Right lung (tissue), 5 donors: ENCODE measurements around the gene MEGF6. TPM values are rescaled to one million over a fixed set of nuclear protein-coding genes. Genes with fewer than 3 reads are reported as not detected.
"Not testable (repeated sequence)": the region's sequence is repeated elsewhere in the genome, so short reads cannot be mapped to it uniquely, and the experiment has no call there.

ENCODE experiments used
- DNase-seq, 2 donors: peaks; one replicate each; pipeline ENCODE4 v3.0.0-alpha.2; 2013
- polyA plus RNA-seq, 5 donors: library from polyadenylated mRNA; unstranded; fragments of 120-200 nt; gene quantifications; one replicate each; pipeline versions ENCODE4 v1.2.1 to v1.2.3, GENCODE V29; 2013; ENCODE audit warnings: inconsistent platforms in 1 of 5, low replicate concordance in 1 of 5; ENCODE audit not compliant: insufficient read length in 5 of 5, insufficient read depth in 1 of 5

Gene MEGF6
- polyA plus RNA-seq, 5 donors, result 36.1 to 64.5 (median 50.8) TPM

DNA sequence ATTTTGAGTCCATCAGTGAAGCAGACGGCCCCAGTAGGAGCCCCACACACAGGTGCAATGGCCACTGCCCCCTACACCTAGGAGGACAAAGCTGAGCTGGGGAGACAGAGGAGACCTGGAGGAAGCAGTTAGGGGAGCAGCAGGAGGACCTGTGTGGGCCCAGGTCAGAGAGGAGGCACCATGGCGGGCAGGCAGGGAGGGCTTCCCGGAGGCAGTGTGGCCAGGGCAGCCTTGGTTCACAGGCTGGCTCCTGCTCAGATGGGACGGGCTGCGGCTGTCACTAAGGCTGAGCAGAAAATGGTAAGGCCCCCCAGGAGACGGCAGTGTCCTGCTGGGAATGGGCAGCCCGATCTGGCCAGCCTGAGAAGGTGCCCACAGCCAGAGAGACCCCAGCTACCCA lies 15.4 kb downstream of the MEGF6 start:
- DNase-seq, result no peak

DNA sequence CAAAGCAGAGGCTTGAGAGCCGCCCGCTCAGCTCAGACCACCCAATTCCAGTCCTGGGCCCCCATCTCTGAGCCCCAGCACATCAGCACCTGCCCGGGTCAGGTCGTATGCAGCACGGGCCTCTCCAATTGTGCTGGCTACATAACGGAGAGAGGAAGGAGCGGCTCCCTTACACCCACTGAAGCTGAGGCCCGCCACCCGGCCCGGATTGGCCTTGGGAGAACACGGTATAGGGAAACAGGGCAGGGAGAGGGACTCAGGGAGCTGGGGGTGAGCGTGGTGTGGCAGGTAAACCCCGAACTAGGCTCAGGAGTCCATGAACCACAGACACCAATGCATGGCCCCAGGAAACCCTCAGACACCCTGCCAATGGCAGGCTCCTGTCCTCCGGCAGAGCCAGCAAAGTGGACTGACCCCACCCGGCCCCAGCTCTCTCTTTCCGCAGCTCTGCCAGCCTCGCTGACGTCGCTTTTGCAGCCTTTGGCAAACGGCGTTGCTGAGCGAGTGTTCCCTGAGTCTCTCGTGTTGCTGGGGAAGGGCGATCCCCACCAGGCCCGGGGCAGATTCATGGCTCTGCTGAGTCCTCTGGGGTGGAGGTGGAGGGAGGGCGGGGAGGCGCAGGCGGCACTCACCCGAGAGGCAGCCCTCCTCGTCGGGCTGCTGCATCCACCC lies 16.5 kb downstream of the MEGF6 start:
- DNase-seq, result no peak

DNA sequence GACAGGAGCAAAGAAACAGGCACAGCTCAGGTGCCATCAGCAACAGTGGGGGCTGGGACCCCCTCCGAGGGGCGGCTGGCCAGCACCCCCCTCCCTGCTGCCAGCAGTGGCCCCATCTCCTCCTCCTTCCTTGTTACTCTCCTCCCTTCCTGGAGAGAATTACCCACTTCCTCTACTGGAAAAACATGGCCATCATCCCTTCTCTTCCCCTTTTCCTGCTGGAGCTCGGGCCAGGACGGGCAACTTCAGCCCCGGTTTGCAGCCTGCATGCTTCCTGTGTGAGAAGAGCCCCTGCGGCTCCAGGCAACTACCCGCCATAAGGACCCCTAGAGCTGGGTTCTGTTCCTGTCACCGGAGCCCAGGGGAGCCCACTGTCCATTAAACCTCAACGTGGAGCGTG lies 17.6 kb downstream of the MEGF6 start:
- no peak for DNase-seq

DNA sequence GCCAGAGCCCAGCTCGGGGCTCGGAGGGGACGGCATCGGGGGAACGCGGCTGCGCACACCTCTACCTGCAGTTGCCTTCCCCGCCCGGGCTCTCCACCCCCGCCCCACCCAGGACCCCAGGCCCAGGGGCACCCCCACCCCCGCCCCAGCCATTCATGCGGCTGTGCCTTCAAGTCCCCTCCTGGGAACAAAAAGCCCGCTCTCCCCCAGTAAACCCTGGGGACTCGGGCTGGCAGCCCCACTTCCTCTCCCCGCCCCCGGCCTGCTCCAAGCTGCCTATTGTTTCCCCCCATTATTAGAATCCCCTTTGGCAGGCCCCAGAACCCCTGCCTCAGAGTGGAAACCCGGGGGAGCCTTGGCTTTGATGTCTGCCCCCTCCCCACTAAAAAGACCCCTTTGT lies 18.0 kb downstream of the MEGF6 start:
- DNase-seq, result no peak

DNA sequence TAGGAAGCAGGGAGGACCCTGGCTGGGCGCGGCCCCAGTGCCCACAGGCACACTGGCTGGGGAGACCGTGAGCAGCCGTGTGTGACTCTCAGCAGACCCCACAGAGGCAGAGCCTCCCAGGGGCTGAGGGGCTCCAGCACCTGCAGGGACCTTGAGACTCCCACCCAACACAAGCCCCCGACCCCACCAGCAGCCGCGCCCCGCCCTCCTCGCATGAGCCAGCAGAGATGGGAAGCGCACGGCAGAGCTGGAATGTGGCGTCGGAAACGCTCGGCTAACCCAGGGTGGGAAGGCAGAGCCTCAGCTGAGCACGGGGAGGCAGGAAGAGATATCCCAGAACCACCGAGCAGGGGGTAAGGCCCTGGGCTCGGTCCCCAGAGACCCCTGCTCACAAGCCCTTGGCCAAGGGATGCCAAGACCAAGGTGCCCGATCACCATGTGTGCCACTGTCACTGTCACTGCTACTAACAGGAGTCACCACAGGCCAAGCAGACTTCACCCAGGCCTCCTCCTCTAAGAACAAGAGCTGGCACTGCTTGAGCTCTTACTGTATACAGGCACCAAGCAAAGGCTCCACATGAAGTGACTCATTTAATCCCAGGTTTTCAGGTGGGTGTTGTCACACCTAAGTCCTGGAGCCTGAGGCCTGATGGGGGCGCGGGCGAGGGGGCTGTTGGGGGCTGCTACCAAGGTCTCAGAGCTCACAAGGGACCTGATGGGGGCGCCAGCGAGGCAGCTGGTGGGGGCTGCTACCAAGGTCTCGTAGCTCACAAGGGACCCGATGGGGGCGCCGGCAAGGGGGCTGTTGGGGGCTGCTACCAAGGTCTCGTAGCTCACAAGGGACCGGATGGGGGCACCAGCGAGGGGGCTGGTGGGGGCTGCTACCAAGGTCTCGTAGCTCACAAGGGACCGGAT lies 20.1 kb downstream of the MEGF6 start:
- DNase-seq, result no peak

DNA sequence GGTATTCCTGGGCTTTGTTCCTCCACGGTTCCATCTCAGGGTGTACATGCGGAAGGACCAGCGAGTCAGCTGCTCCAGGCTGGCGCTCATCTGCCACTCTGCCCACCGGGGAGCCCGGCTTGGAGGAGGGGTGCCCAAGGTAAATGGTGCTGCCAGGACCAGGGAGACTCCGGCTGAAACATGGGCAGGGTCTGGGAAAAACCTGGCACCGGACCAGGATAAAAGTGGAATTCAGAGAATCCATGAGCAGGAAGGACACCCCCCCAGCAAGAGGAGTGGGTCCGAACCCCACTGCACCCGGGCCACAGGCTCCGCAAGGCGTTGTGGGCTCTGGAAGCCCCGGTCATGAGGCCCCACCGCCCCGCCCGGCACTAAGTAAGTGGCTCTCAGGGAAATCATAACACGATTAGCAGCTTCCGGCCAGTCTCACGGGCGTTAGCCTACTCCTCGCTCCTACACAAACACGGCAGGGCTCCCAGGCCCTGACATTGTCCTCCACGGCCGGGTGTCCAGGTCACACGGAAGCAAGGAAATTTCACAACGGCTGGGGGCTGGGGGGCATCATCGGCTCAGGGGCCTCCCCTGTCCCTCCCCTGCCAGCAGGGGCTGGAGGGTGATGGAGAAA lies 21.1 kb downstream of the MEGF6 start:
- DNase-seq, result peak; percentile 50 to 69

DNA sequence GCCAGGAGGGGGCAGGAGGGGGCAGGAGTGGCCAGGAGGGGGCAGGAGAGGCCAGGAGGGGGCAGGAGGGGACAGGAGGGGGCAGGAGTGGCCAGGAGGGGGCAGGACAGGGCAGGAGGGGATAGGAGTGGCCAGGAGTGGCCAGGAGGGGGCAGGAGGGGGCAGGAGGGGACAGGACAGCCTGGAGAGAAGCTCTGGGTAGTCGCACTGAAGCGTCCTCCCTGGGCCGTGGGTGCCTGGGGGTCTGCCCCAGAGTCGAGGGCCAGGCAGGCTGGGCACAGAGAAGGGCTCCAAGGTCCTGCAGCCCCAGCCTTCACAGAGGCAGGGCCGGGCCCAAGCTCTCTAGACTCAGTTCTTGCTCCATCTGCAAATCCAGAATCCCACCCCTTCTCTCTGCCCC lies 22.9 kb downstream of the MEGF6 start:
- DNase-seq, result no peak

DNA sequence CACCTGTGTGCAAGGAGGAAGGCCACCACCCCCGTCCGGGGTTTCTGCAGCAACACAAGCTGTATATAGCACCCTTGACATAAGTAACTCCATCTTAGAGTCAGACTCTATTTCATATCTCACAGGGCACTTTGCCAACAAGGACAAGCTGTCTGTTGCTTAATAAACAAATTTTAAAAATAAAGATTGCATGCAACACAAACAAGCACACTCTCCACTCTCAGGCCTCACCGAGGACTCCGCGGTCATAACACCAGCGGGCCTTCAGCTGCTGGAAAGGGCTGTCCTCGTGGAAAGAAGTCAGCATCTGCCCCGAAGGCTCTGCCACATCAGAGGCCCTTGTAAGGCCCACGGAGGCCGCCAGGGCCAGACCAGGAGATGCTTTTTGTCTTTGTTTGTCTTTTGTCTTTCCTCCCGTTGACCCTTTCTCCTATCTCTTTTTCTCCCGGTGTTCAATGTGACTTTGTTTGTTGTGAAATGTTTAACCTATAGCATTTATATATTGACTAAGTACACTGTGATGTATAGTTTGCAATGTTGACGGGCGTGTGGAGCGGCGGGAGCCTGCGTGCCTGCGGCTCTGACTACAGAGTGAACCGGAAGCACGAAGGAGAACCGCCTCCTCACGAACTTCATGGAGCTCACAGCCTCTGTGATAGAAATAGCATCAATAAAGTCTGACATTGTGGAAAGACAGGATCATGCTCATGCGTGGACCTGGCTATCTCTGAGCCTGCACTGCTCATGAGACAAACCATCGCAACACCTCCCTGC lies 24.1 kb downstream of the MEGF6 start:
- no peak for DNase-seq

DNA sequence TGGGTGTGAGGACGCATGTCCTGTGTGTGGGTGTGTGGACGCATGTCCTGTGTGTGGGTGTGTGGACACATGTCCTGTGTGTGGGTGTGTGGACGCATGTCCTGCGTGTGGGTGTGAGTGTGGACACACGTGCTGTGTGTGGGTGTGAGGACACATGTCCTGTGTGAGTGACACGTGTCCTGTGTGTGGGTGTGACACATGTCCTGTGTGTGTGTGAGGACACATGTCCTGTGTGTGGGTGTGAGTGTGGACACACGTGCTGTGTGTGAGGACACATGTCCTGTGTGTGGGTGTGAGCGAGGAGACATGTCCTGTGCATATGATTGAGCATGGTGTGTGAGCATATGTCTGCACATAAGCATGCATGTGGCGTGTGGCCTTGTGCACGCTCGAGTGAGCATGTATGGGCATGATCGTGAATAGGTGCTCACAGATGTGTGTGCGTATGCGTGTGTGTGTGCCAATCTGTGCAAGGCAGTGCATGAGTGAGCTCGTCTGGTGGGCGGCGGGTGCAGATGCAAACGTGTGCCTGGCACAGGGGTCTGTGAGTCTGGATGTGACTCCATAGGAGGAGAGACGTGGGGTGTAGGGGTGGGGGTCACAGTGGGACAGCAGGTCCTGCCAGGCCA lies 25.3 kb downstream of the MEGF6 start:
- no peak for DNase-seq

DNA sequence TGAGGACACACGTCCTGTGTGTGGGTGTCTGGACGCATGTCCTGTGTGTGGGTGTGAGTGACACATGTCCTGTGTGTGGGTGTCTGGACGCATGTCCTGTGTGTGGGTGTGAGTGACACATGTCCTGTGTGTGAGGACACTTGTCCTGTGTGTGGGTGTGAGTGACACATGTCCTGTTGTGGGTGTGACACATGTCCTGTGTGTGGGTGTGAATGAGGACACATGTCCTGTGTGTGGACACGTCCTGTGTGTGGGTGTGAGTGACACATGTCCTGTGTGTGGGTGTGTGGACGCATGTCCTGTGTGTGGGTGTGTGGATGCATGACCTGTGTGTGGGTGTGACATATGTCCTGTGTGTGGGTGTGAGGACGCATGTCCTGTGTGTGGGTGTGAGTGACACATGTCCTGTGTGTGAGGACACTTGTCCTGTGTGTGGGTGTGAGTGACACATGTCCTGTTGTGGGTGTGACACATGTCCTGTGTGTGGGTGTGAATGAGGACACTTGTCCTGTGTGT lies 25.9 kb downstream of the MEGF6 start:
- not testable (repeated sequence) for DNase-seq

DNA sequence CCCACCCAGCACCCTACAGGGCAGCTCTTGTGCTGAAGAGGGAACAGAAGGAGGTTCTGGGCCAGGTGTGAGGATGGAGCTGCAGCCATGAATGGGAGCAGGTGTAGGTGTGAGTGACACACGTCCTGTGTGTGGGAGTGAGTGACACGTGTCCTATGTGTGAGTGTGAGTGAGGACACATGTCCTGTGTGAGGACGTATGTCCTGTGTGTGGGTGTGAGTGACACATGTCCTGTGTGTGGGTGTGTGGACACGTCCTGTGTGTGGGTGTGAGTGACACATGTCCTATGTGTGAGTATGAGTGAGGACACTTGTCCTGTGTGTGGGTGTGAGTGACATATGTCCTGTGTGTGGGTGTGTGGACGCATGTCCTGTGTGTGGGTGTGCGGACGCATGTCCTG lies 26.4 kb downstream of the MEGF6 start:
- DNase-seq, result no peak

DNA sequence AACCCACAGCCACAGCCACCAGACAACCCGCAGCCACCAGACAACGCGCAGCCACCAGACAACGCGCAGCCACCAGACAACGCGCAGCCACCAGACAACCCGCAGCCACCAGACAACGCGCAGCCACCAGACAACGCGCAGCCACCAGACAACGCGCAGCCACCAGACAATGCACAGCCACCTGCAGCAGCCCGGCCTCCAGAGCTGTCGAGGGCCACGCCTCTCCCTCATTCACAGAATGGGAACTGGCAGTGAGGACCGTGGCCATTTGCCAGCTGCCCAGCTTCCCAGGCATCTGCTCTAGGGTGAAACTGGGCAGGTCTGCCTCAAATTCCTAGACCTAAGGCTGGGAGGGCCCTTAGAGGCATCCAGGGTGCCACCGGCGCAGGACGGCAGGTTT lies 27.6 kb downstream of the MEGF6 start:
- DNase-seq, result not testable (repeated sequence)

DNA sequence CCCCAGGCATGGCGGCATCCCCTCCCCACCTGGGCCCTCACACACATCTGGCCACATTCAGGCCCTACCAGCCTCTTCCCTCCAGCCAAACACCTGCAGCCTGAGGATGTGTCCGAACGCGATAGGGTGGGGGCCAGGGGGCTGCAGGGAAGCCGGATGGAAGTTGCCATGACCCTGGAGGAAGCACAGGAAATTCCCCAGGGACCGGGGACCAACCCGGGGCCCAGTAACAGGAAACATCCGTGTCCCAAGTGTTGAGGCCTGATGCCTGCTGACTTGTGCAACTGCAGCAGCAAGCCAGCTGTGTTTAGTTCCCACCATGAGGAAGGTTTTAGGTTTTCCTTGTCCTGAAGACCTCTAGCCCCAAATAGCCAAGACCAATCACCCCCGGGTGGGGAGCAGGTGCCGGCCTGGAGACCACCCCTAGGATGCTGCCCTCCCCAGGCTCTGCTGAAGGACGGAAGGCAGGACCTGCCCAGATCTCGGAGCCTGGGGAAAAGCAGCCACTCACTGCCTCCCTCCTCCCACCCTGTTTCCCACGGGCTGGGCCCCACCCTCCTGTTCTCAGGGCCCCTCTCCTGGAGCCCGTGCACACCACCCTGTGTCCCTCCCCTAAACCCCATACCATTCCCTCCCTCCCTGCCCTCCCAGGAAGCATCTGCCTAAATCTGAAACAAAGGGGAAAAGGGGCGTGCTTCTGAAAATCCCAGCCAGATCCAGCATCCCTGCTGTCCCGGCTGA lies 29.8 kb downstream of the MEGF6 start:
- no peak for DNase-seq

DNA sequence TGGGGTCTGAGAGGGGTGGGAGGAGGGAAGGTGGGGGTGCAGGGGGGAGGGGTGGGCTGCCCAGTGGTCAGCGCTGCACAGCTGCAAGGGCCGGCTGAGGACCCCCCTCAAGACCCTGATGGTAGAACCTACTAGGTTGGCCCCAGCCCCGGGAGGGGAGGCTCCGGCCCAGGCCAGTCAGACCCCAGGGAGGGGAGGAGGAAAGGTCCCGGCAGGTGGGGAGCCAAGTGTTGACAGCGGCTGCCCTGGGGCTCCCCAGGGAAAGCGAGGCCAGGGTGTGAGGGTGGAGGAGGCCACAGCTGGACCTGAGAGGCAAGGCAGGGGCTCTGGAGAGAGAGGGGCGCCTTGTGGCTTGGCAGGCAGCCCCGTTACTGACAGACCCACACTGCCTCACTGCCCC lies 31.1 kb downstream of the MEGF6 start:
- DNase-seq, result no peak

DNA sequence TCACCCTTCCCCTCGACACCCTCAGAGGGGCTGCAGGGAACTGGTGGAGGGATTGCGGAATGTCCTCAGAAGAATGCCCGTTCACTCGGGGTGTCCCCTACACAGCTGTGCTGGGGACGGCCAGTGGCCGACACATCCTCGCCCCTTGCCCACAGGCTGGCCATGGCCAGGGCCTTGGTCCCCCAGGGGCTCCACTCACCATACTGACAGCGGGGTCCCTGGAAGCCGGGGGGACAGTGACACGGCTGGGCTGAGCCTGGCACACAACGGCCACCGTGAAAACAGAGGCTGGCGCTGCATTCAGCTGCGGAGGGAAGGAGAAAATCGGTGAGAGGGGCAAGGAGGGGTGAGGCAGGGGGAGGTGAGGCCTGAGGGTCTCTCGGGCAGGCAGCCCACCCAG lies 31.7 kb downstream of the MEGF6 start:
- no peak for DNase-seq

DNA sequence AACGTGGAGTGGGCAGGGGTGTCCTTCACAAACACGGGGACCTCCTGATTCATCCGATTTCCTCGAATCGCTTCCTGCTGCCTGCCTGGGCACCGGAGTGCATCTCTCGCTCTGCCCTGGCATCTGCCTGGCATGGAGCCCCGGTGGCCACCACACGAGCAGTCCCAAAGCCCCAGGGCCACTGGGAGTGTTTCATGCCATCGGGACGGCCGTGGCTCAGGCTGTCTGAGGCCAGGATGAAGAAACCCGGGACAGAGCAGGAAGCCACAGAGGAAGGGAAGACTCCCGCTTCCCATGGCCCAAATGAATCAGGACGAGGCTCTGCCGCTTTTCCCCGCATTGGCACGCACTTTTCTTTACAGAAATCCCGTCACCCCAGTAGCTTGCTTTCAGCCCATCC lies 32.4 kb downstream of the MEGF6 start:
- DNase-seq, result no peak

DNA sequence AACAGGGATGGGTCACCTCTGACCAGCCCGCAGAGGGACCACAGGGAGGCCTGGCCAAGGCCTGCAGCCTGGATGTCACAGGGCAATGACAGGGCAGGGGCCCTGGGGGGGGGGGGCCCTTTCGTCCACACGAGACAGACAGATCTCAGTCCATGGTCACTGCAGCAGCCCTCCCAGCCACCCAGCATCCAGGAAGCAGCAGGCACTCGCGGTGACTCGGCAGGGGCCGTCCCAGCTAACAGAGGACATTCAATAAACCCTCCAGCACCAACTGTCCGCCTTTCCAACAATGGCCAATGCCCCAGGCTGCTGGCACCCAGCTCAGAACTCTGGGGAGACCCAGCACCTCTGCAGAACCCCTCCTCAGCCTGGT lies 32.9 kb downstream of the MEGF6 start:
- DNase-seq, result no peak

DNA sequence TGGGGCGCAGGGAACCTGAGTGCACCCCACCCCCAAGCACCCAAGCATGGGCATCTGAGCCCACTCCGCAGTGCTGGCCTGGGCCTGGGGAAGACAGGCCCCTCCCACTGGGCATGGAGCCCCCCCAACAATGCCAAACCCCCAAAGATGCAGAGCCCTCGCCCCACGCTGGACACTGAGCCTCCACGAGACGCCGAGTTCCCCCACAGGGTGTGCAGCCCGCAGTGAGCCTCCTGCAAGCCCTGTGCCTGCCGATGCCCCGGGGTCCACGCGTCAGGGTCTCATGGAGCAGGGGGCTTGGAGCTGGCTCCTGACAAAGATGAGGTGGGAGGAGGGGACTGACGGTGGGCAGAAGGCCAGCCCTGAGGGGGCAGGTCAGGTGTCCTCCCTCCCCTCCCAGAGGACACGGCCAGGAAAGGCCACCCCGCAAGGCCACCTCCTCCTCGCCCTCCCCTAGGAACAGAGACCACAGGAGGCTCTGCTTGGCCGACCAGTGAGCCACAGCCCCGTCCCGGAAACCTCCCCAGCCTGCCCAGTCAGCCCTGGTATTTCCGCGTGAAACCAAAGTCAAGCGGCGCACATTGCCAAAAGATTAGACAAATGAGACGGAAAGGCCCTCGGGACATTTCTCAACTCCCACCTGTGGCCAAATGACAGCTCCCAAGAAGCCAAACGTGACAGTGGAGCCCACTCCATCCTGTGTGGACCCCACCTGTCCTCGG lies 33.4 kb downstream of the MEGF6 start:
- no peak for DNase-seq

DNA sequence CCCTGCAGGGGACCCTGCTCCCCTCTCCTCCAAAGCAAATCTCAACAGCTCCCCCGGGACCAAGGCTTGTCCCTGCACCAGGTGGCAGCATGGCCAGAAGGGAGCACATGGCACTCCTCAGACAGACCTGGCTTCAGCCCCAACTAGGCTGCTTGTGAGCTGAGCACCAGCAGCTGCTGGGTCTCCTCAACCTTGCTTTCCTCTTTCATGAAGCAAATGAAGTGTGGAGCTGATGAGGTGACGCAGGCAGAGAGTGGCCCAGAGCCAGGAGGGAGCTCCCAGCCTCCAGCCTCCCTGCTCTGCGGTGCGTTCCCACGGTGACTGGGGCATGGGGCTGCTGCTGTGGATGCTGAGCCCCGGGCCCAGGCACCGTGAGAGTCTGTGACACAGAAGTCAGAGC lies 34.0 kb downstream of the MEGF6 start:
- DNase-seq, result peak; percentile 93 to 96

DNA sequence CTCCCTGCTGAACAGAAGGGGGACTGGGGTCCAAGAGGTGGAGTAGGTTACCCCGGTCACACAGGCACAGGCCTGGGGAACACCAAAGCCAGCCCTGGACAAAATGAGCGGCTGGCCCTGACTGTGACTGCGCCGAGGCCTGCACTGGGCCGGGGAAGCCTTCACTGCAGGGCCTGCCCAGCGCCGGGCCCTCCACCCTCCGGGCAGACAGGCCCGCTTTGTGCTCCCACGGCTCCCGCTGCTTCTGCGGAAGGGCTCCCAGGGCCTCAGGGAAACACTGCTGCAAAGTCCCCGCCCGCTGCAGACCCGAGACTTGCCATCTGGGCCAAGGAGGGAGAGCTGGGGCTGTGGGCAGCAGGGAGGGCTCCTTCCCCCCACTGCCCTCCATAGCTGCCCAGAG lies 35.3 kb downstream of the MEGF6 start:
- no peak for DNase-seq
